Measurements from ENCODE around the gene DCP1B.

DNA sequence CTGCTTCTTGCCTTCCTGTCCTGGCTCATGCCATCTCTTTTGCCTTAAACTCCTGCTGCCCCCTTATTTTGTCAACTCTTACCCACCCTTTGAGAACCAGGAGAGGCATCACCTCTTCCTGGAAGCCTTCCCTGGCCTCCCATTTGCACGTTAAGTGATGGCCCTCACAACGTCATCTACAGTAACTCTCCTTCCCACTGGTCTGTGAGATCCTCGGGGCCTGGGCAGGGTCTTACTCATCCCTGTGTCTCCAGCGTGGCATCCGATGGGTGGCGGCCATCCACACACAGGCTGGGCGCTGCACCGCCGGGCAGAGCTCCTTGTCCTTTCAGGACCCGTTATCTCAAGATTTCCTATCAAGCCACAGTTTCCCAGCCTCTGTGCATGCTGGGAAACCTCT is 69.0 kb downstream of the DCP1B start:
- TF ChIP-seq, protein P1, sequence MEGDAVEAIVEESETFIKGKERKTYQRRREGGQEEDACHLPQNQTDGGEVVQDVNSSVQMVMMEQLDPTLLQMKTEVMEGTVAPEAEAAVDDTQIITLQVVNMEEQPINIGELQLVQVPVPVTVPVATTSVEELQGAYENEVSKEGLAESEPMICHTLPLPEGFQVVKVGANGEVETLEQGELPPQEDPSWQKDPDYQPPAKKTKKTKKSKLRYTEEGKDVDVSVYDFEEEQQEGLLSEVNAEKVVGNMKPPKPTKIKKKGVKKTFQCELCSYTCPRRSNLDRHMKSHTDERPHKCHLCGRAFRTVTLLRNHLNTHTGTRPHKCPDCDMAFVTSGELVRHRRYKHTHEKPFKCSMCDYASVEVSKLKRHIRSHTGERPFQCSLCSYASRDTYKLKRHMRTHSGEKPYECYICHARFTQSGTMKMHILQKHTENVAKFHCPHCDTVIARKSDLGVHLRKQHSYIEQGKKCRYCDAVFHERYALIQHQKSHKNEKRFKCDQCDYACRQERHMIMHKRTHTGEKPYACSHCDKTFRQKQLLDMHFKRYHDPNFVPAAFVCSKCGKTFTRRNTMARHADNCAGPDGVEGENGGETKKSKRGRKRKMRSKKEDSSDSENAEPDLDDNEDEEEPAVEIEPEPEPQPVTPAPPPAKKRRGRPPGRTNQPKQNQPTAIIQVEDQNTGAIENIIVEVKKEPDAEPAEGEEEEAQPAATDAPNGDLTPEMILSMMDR (IDR thresholded peaks at IDR 0.05; ENCODE audit: low read depth, low read length) = no peak
- TF ChIP-seq EZH2phosphoT487 (IDR thresholded peaks at IDR 0.05; ENCODE audit: low read depth) = no peak
